ENCODE measurements around the gene PCNX2. TPM values are rescaled to one million over a fixed set of nuclear protein-coding genes. Genes with fewer than 3 reads are reported as not detected.
A peak's percentile ranks its signal among the peaks of the same experiment; 100 is the strongest.

PCNX2 gene
- total and polyA plus RNA-seq, 2 of the 8 experiments (the other 6 are each of a cell fraction or from before 2014, with no cell fraction given): 46.1 to 57.6 TPM

DNA sequence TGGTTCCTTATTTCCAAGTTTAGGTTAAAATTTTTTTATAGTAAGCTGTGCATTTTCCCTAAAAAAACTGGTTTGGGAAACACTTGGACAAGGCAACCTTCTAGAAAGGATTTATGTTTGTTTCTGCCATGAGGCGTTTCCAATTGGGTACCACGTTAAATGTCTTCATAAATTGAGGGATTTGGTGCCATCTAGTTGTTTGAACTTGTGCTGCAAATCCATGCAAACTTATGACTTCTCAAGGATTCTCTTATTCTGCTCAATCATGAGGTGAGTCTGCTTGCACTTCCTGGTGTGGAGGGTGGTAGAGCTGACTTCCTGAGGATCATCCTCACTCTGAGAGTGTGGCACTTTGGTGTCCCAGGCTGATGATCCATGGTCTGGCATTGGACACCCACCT lies 123.3 kb downstream of the PCNX2 start:
- no peak overlapping the region for H3K4me3 ChIP-seq (ENCODE audit: extremely low read depth in 1 of 4, insufficient read depth in 2 of 4, low read depth in 3 of 4, low read length in 4 of 4)
- ChIA-PET CTCF (ENCODE audit: partially characterized antibody) (interaction anchor here (0.8 to 2.1 kb wide), 7 partner anchors 9 to 219 kb away, joined by 3 to 4 read pairs (median 3); no protein-coding TSS in a partner anchor), POLR2A (ENCODE audit: partially characterized antibody) (interaction anchor here (1.5 kb wide), 1 partner anchor 9 kb away, joined by 3 read pairs; no protein-coding TSS in a partner anchor)
- H4K20me1 ChIP-seq (replicated peaks in 1 of 2; ENCODE audit: control insufficient read depth in 1 of 2, insufficient read depth in 2 of 2, low read length in 2 of 2): peaks cover 0 to 2% of the 10 kb centered on the region in 2 experiments
- H2BK15ac ChIP-seq (ENCODE audit: low read length): no peak overlapping the region
- H2BK5ac ChIP-seq (ENCODE audit: low read depth, low read length): no peak overlapping the region
- H3K56ac ChIP-seq (replicated peaks; ENCODE audit: insufficient read length, low read depth, low read length): no peak overlapping the region
- no peak overlapping the region for H2BK12ac ChIP-seq (ENCODE audit: low read depth, low read length)
- H3K23ac ChIP-seq (ENCODE audit: insufficient read length): no peak overlapping the region
- TF ChIP-seq RAD21 (IDR thresholded peaks at IDR 0.05 in 1 of 2, conservative IDR thresholded peaks at IDR 0.05 in 1 of 2; ENCODE audit: low read depth in 2 of 2, low read length in 2 of 2) (peak; percentile 27 to 44; a peak in 3 of 4 replicates), NANOG (IDR thresholded peaks at IDR 0.05; ENCODE audit: insufficient read depth, low read depth, low read length, poor library complexity, severe bottlenecking) (no peak)
- TF ChIP-seq, protein P1, sequence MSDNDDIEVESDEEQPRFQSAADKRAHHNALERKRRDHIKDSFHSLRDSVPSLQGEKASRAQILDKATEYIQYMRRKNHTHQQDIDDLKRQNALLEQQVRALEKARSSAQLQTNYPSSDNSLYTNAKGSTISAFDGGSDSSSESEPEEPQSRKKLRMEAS (IDR thresholded peaks at IDR 0.05): no peak
- TF ChIP-seq, protein P2, sequence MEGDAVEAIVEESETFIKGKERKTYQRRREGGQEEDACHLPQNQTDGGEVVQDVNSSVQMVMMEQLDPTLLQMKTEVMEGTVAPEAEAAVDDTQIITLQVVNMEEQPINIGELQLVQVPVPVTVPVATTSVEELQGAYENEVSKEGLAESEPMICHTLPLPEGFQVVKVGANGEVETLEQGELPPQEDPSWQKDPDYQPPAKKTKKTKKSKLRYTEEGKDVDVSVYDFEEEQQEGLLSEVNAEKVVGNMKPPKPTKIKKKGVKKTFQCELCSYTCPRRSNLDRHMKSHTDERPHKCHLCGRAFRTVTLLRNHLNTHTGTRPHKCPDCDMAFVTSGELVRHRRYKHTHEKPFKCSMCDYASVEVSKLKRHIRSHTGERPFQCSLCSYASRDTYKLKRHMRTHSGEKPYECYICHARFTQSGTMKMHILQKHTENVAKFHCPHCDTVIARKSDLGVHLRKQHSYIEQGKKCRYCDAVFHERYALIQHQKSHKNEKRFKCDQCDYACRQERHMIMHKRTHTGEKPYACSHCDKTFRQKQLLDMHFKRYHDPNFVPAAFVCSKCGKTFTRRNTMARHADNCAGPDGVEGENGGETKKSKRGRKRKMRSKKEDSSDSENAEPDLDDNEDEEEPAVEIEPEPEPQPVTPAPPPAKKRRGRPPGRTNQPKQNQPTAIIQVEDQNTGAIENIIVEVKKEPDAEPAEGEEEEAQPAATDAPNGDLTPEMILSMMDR (IDR thresholded peaks at IDR 0.05; ENCODE audit: control extremely low read depth in 1 of 3, insufficient read depth in 1 of 3, low read depth in 1 of 3, low read length in 3 of 3): peak in 1 of 3 experiments; percentile 24; a peak in 2 of 4 replicates
- peaks cover 5 to 39% (median 26%) of the 10 kb centered on the region in 4 experiments; a peak in 7 of 8 replicates for H3K36me3 ChIP-seq (ENCODE audit: control insufficient read depth in 2 of 4, insufficient read depth in 4 of 4, low read length in 3 of 4)
- no peak overlapping the region for H2AFZ ChIP-seq (ENCODE audit: low read length)
- H2BK20ac ChIP-seq (ENCODE audit: low read length): no peak overlapping the region
- no peak for FAIRE-seq
- no peak overlapping the region for H2BK120ac ChIP-seq (replicated peaks; ENCODE audit: low read depth, low read length)
- no peak overlapping the region for H2AK5ac ChIP-seq (ENCODE audit: low read depth, low read length)
- no peak overlapping the region; the same call in 1 of the 2 replicates for H3K18ac ChIP-seq (ENCODE audit: extremely low read depth, low read length)
- no peak overlapping the region for H4K5ac ChIP-seq (ENCODE audit: insufficient read length, low read depth, low read length)
- H4K91ac ChIP-seq (replicated peaks; ENCODE audit: insufficient read length, low read length): no peak overlapping the region
- H3K4me2 ChIP-seq (ENCODE audit: insufficient read depth in 1 of 2, low read depth in 2 of 2, low read length in 2 of 2): no peak overlapping the region
- H3K23me2 ChIP-seq (ENCODE audit: low read depth, low read length): no peaks in the 10 kb centered on the region; the same call in 1 of the 2 replicates
- no peaks in the 10 kb centered on the region for H3K4me1 ChIP-seq (replicated peaks in 1 of 4; ENCODE audit: control insufficient read depth in 3 of 4, insufficient read depth in 4 of 4, low read length in 3 of 4)
- H3K9ac ChIP-seq (replicated peaks in 1 of 4; ENCODE audit: extremely low read depth in 1 of 4, low read depth in 3 of 4, low read length in 3 of 4): no peak overlapping the region
- H4K8ac ChIP-seq (ENCODE audit: extremely low read depth, insufficient read depth, low read length): no peak overlapping the region; the same call in 1 of the 2 replicates
- H3K79me2 ChIP-seq (ENCODE audit: control insufficient read depth in 1 of 2, insufficient read depth in 2 of 2, low read length in 2 of 2): no peaks in the 10 kb centered on the region
- no peak overlapping the region for H3K27ac ChIP-seq (ENCODE audit: low read depth, low read length)
- H3K4ac ChIP-seq (replicated peaks; ENCODE audit: insufficient read length, low read depth, low read length): no peak overlapping the region
- H3K27me3 ChIP-seq (replicated peaks in 1 of 4; ENCODE audit: control insufficient read depth in 3 of 4, extremely low read depth in 1 of 4, insufficient read depth in 3 of 4, low read length in 3 of 4): no peaks in the 10 kb centered on the region
- no peaks in the 10 kb centered on the region for H3K79me1 ChIP-seq (ENCODE audit: low read depth, low read length)
- no peak for DNase-seq (ENCODE audit: low read depth in 1 of 2, low spot score in 2 of 2)
- WGBS, 2 experiments (ENCODE audit: extremely low coverage in 1 of 2, insufficient coverage in 1 of 2, insufficient read length in 1 of 2, insufficient replicate concordance in 2 of 2, low coverage in 1 of 2, low lambda C conversion rate in 2 of 2, missing lambda C conversion rate in 1 of 2): 85% methylated on average over 2 of the region's 2 CpGs; no CpG with 5 or more reads in 1 of the 2 experiments
- H3K9me3 ChIP-seq (ENCODE audit: insufficient read depth in 2 of 2, low read depth in 1 of 2, low read length in 1 of 2): no peaks in the 10 kb centered on the region
- no peak overlapping the region for H3K14ac ChIP-seq (ENCODE audit: insufficient read length)
